CMK (cell line): ENCODE data around the gene ALX4.

ENCODE experiments used
- DNase-seq: peaks from one replicate; pipeline ENCODE4 v3.0.0-alpha.2; 2010; ENCODE audit warnings: low read depth

Gene ALX4

GRCh38 chr11:44267750-44268613 lies 42.0 kb downstream of the ALX4 start:
- DNase-seq: no peak

- no peak for DNase-seq
Observed at GRCh38 chr11:44267006-44267749, 42.8 kb downstream of the ALX4 start.

- no peak for DNase-seq
Observed at GRCh38 chr11:44266056-44266780, 43.7 kb downstream of the ALX4 start.

DNA sequence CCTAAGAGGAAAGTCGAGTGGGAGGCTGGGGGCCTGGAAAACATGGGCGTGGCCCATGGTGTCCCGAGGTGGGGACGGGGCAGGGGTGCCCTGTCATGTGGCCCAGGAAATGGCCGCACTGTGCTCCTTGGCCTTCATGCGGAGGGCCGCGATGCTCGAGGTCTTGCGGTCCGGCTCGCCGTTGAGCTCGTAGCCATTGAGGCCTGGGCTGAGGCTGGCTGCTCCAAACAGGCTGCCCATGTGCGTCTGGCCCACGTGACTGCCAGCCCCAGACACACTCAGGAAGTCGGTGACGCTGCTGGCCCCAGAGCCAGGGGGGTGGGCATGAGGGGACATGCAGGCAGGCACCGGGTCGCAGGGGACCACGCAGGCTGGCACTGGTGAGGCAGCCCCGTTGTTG lies 45.2 kb downstream of the ALX4 start:
- no peak for DNase-seq

- no peak for DNase-seq
Observed at GRCh38 chr11:44264438-44264749, 45.5 kb downstream of the ALX4 start.

- no peak for DNase-seq
Observed at GRCh38 chr11:44263738-44264437, 46.1 kb downstream of the ALX4 start.

DNA sequence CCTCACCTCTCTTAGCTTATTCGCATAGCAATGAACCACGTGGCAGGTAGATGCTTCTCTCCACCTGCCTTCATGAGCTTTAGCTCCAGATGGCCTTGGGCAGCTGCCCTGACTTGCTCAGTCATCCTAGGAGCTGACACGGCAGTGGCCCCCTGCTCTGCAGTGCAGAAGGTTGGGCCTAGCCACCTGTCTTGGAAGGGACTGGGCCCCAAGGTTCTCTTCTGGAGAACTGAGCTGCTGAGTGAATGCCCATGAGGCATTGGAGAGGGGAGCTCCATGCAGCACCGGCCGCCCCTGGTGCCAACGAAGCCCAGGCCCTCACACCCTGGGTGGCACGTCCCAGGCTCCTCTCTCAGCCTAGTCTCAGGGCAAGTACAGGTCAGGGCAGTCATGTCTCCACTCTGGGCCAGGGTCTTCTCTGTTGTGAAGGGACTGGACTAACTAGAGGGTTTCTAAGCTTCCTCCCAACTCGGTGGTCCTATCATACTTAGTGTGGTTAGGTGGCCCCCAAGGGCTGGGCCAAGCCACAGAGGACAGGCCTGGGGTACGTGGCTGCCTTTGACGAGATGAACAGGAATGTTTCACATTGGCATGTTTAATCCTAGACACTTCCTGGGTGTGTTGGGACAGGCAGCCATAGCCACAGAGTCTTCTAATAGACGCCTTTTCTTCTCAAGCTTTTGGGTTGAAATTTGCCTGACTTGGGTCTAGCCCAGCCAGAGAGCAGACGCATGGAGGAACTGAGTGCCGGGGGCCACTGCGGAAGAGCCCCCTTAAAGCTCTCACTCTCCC lies 47.9 kb downstream of the ALX4 start:
- DNase-seq: no peak

DNA sequence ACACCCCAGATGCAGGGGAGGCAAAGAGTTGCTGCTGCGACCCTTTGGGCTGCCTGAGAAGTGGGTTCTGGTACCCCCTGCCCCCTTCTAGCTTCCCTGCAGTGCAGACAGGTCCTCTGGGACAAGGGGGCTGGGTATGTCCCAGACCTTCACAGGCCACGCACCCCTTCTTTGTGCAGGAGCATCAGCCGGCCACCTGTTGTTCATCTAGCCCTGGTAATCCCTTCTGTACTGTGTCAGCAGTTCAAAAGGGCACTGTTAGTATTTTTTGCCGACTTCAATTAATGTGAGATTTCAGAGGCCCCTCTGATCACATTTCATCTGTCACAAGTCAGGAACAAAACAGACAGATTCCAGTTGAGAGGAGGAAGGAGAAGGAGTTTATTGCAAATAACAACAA lies 49.9 kb downstream of the ALX4 start:
- DNase-seq: no peak

- DNase-seq: no peak
Observed at GRCh38 chr11:44258839-44259420, 51.0 kb downstream of the ALX4 start.

DNA sequence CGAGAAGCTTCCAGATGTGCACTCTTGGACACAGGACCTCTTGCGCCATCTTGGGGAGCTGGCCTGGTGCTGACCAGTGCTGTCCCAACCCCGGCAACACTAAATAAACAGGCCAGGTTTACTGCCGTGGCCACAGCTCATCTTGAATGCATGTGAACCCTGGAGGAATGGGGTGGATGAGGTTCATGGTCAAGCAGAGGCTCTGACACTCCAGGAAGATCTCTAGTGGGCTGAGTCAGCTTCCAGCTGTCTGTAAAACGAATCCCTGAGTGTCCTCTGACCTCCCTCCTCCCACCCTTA lies 51.8 kb downstream of the ALX4 start:
- no peak for DNase-seq

DNA sequence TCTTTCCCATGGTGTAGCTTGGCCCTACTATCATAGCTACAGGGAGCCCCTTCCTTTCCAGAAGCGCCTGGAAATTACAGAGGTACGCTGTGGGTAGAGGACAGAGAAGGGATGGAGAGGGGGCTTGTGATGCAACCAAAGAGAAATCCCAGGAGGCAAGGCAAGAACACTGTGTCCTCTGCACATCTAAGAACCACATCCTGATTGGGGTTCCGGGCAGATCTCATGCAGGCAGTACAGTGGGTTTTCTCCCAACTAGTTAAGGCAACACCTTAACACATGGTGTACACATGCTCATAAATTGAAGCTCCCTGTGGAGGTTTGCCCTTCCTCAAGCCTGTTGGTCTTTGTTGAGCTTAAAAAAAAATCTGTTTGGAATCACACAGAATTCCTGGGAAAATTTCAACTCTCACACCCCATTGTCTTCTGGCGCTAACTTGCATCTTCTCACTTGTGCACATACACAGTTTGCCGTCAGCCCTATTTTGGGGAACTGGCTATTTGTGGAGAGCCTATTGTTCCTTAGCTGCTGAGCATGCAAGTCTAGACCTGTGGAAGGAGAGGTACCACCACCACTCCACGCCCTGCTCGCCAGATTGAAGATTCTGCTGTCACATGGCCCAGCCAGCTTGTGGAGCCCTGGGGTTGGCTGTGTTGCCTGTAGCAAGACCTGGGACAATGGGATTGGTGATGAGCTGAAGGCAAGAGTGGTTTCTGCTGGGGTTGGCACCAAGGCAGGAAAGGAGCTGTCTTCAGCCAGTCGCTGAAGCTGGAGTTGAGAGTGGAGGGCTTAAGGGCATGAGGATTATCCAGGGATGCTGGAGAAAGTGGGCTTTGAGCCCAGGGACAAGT lies 52.4 kb downstream of the ALX4 start:
- DNase-seq: no peak

DNA sequence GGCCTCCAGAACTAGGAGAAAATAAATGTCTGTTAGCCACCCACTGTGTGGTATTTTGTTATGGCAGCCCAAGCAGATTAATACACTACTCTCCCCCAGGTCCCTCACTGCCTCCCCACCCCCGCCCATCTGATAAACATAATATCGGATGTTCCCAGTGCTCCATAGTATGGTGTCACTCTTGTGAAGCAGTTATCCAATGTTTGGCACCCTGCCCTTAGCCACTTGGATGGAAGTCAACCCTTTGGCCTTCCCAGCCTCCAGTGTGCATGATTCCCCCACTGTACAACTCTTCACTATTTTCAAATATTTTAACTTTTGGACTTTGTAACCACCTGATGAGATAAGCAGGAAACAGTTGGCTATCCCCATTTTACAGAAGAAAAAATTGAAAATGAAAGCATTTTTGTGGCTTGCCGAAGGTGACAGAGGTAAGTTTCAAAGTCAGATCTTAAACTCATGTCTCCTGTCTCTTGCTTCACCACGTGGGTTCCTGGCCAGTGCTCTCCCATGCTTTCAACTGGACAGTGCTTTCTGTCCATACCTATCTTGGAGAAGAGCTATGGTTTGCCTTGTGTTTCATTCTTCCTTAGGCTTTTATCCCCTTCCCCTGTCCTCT lies 53.2 kb downstream of the ALX4 start:
- DNase-seq: no peak

DNA sequence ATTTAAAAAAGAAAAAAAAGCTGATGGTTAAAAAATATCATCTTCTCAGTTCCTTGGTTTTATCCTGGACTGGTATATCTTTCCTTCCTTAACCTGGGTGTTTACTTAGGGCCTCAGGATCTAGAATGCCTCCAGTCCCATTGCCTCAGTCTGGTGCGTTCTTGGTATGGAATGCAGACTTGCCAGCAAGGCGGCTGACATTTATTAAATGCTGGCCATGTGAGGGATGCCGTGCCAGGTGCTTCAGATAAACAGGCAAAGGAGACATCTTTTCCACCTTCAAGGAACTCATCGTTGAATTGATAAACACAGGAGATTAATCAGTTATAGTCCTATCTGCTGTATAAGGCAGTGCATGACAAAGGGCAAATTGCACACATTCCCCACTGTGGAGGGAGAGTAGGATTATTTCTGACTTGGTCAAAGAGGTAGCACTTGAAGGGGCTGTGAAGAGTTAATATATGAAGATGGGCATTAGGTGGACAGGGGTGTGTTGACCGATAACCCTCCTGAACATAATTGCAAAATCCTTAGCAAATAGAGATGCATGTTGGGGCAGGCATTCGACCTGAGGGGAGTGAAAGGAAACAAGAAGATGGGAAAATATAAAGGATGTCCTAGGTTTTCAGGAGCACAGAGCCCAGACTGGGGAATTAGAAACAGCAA lies 54.4 kb downstream of the ALX4 start:
- DNase-seq: no peak

GRCh38 chr11:44252999-44253602 lies 56.8 kb downstream of the ALX4 start:
- no peak for DNase-seq

DNA sequence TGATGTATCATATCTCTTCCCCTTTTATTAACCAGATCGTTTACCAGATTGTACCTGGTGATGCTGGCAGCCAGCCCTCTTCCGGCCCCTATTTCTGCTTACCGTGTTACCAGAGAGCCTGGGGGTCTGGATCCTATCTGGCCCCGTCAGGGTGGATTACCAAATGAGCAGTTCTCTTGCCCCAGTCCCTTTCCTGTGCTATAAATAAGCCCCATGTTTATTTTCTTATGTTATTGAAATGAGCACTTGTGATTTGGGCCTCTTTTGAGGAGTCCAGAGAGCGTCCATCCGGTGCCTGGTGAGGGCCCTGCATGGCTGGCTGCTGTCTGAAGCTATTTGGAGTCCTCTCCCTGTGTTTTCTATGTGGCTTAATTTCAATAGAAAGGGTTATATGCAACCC lies 59.5 kb downstream of the ALX4 start:
- DNase-seq: no peak

DNA sequence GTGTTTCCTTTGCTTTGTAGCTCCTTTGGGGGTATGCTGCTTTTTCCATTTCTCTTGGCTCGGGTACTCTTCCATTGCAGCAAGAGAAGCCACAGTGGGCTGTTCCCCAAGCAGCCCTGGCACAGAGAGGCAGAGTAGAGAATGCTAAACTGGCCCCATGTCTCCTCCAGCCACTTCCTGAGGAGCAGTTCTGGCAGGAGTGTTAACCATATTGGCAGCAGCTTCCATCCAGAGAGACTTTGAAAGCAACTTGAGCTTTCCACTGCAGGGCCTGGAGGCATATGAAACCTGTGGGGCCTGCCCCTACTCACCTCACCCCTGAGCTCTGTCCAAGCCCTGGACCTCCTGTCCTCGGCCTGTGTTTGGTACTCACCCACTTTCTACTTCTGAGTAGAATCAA lies 61.8 kb downstream of the ALX4 start:
- DNase-seq: no peak

DNA sequence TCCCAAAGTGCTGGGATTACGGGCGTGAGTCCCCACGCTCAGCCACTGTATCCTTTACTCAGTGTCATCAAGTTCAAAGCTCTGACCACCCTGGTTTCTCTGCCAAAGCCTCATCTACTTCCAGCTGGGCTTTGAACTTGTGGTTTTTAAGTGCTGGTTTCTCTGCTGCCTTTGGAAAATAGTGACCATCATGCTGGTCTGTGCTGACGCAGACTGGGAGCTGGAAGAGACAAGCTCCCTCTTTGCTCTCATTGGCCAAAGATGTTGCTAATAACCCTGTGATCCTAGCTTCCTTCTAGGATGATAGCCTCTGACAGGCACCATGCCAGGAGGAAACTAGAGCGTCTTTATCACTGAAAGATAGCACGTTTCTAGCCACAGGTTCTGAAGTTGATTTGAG lies 62.4 kb downstream of the ALX4 start:
- no peak for DNase-seq

GRCh38 chr11:44246726-44247125 lies 63.2 kb downstream of the ALX4 start:
- no peak for DNase-seq
